KMS-11 (cell line): ENCODE measurements around the gene HMGN2.
A peak's percentile ranks its signal among the peaks of the same experiment; 100 is the strongest.

Experiments used
- H2AFZ ChIP-seq: fragments of 200-600 bp; sonication (generic); 2 replicates; pipeline ENCODE4 v1.6.1; 2016; ENCODE audit warnings: antibody characterized with exemption, mixed run types, low read depth
- H3K27ac ChIP-seq: fragments of 200-600 bp; sonication (generic); 2 replicates; pipeline ENCODE4 v1.6.1; 2016; ENCODE audit warnings: mild to moderate bottlenecking, mixed run types
- H3K27me3 ChIP-seq: fragments of 200-600 bp; sonication (generic); 2 replicates; pipeline ENCODE4 v1.6.1; 2017; ENCODE audit warnings: mild to moderate bottlenecking, low read depth, mixed run types, moderate library complexity; ENCODE audit not compliant: insufficient read depth
- H3K36me3 ChIP-seq: fragments of 200-600 bp; sonication (generic); 2 replicates; pipeline ENCODE4 v1.6.1; 2017; ENCODE audit warnings: mild to moderate bottlenecking, mixed run types; ENCODE audit not compliant: insufficient read depth
- H3K4me1 ChIP-seq: fragments of 200-600 bp; sonication (generic); 2 replicates; pipeline ENCODE4 v1.6.1; 2016; ENCODE audit warnings: mild to moderate bottlenecking, low read depth, mixed run types; ENCODE audit not compliant: poor library complexity, severe bottlenecking
- H3K4me2 ChIP-seq: fragments of 200-600 bp; sonication (generic); 2 replicates; pipeline ENCODE4 v1.7.0; 2016; ENCODE audit warnings: mild to moderate bottlenecking, mixed run types
- H3K4me3 ChIP-seq: fragments of 200-600 bp; sonication (generic); IDR thresholded peaks from 2 replicates; pipeline ENCODE4 v1.6.1; 2017; ENCODE audit warnings: low read depth, low read length, mixed read lengths; ENCODE audit not compliant: insufficient read depth
- H3K79me2 ChIP-seq: fragments of 200-600 bp; sonication (generic); 2 replicates; pipeline ENCODE4 v1.6.1; 2016; ENCODE audit warnings: low read depth, mixed run types; ENCODE audit not compliant: insufficient read depth
- H3K9ac ChIP-seq: fragments of 200-600 bp; sonication (generic); 2 replicates; pipeline ENCODE4 v1.6.1; 2016; ENCODE audit warnings: mild to moderate bottlenecking, mixed run types
- H4K20me1 ChIP-seq: fragments of 200-600 bp; sonication (generic); 2 replicates; pipeline ENCODE4 v1.6.1; 2016; ENCODE audit warnings: mild to moderate bottlenecking, mixed run types; ENCODE audit not compliant: insufficient read depth
- TF ChIP-seq, protein P1 (sequence below): fragments of 200-600 bp; sonication (generic); conservative IDR thresholded peaks from 2 replicates; pipeline ENCODE4 v1.6.1; 2017; ENCODE audit warnings: low read depth, mild to moderate bottlenecking, antibody characterized with exemption, low read length, moderate library complexity, mixed read lengths

Gene HMGN2

GRCh38 chr1:26468911-26469310 is 3.3 kb upstream of the HMGN2 start:
- Histone ChIP-seq H3K27ac (no peak overlapping the region), H3K9ac (no peak overlapping the region), H3K4me3 (no peak overlapping the region)

DNA sequence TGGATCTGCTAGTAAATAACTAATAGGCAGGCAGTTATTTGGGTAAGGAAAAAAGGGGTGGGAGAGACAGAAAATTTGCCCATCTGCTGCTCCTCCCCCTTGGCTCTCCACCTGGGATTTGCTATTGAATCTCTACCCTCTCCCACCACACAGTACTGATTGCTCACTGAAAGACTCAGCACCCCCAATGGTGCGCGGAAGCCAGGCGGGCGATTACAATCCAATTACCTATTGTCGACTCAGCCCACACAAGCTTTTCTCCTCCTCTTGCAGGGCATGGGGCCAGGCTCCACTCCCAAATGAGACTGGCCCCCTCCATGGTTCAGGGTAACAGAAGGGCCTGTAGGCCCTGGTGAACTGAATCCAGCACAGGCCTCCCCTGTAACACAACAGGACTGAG is 2.7 kb upstream of the HMGN2 start:
- peaks cover 10% of the 10 kb centered on the region; the same call in 1 of the 2 replicates for H4K20me1 ChIP-seq
- H2AFZ ChIP-seq, result no peak overlapping the region
- TF ChIP-seq, protein P1, sequence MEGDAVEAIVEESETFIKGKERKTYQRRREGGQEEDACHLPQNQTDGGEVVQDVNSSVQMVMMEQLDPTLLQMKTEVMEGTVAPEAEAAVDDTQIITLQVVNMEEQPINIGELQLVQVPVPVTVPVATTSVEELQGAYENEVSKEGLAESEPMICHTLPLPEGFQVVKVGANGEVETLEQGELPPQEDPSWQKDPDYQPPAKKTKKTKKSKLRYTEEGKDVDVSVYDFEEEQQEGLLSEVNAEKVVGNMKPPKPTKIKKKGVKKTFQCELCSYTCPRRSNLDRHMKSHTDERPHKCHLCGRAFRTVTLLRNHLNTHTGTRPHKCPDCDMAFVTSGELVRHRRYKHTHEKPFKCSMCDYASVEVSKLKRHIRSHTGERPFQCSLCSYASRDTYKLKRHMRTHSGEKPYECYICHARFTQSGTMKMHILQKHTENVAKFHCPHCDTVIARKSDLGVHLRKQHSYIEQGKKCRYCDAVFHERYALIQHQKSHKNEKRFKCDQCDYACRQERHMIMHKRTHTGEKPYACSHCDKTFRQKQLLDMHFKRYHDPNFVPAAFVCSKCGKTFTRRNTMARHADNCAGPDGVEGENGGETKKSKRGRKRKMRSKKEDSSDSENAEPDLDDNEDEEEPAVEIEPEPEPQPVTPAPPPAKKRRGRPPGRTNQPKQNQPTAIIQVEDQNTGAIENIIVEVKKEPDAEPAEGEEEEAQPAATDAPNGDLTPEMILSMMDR, result no peak
- H3K9ac ChIP-seq, result no peak overlapping the region
- peaks cover 15% of the 10 kb centered on the region for H3K79me2 ChIP-seq
- no peak overlapping the region for H3K4me2 ChIP-seq
- no peak overlapping the region for H3K27ac ChIP-seq
- H3K4me3 ChIP-seq, result no peak overlapping the region
- peaks cover 28% of the 10 kb centered on the region for H3K4me1 ChIP-seq
- no peaks in the 10 kb centered on the region for H3K36me3 ChIP-seq
- H3K27me3 ChIP-seq, result no peaks in the 10 kb centered on the region

More at GRCh38 chr1:26468911-26469310, 3.3 kb upstream of the HMGN2 start:
- Histone ChIP-seq H3K79me2 (peaks cover 9% of the 10 kb centered on the region), H3K36me3 (no peaks in the 10 kb centered on the region), H3K27me3 (no peaks in the 10 kb centered on the region), H4K20me1 (peaks cover 8% of the 10 kb centered on the region; the same call in 1 of the 2 replicates), H3K4me2 (no peak overlapping the region), H2AFZ (no peak overlapping the region), H3K4me1 (peaks cover 21% of the 10 kb centered on the region)
- TF ChIP-seq, protein P1, result no peak

DNA sequence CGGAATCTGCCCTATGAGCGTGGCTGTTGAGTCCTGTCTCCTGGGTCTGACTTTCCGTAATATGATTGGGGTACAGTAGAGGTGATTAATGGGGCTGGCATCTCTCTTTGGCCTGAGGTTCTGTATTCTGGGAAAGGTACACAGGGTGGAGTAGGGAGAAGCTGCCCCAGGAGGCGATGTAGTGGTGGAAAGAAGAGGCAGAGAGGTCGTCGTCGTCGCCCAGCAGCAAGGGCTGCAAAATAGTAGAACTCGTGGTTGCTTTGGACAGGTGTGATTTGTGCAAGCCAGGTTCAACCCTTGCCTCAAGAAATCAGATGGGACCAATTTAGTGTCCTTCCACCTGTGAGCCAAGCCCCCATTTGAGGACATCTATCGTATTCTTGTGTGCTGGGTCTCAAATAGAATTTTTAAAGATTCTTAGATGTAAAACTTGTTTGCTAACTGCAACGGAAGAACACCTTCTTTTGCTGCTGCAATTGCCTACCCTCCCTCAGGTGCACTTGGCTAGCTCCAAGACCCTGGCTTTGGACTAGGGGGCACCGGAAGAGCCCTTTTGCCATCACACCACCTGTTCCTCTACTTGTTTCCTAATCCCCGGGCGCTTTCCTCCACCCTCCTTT is 1.3 kb upstream of the HMGN2 start:
- Histone ChIP-seq H3K4me2 (peak overlapping the region; percentile 96), H3K79me2 (peaks cover 20% of the 10 kb centered on the region), H4K20me1 (peaks cover 14% of the 10 kb centered on the region; the same call in 1 of the 2 replicates), H3K36me3 (peaks cover 5% of the 10 kb centered on the region), H3K27ac (no peak overlapping the region), H3K9ac (no peak overlapping the region), H3K4me3 (no peak overlapping the region), H3K4me1 (peaks cover 32% of the 10 kb centered on the region), H3K27me3 (no peaks in the 10 kb centered on the region), H2AFZ (no peak overlapping the region)
- TF ChIP-seq, protein P1, result no peak

GRCh38 chr1:26471498-26472319 is 531 bp upstream of the HMGN2 start:
- TF ChIP-seq, protein P1, result no peak
- Histone ChIP-seq H3K27ac (peak overlapping the region; percentile 100; the same call in 1 of the 2 replicates), H3K4me2 (peak overlapping the region; percentile 96), H3K4me1 (peaks cover 32% of the 10 kb centered on the region), H4K20me1 (peaks cover 17% of the 10 kb centered on the region; the same call in 1 of the 2 replicates), H3K27me3 (no peaks in the 10 kb centered on the region), H2AFZ (peak overlapping the region; percentile 53; the same call in 1 of the 2 replicates), H3K36me3 (peaks cover 10% of the 10 kb centered on the region), H3K9ac (peak overlapping the region; percentile 100; the same call in 1 of the 2 replicates), H3K79me2 (peaks cover 20% of the 10 kb centered on the region), H3K4me3 (peak overlapping the region; percentile 83)
